GM18526 (cell line): Measurements from ENCODE around the gene TNFSF12.

Experiments used
- POLR2A ChIP-seq: IDR thresholded peaks from 3 replicates; pipeline ENCODE4 v1.6.1; 2011; ENCODE audit not compliant: insufficient read length; ENCODE audit errors: extremely low read depth

TNFSF12 gene

GRCh38 chr17:7573324-7574080, 24.6 kb downstream of the TNFSF12 start:
- peak; percentile 49 for TF ChIP-seq POLR2A

GRCh38 chr17:7574176-7574953, 25.5 kb downstream of the TNFSF12 start:
- no peak for TF ChIP-seq POLR2A

- no peak for TF ChIP-seq POLR2A
Observed at GRCh38 chr17:7575481-7575883, 26.6 kb downstream of the TNFSF12 start.

GRCh38 chr17:7575959-7576358, 27.1 kb downstream of the TNFSF12 start:
- no peak for TF ChIP-seq POLR2A

- peak; percentile 39 for TF ChIP-seq POLR2A
Observed at GRCh38 chr17:7576432-7576937, 27.6 kb downstream of the TNFSF12 start.

GRCh38 chr17:7577327-7578199, 28.7 kb downstream of the TNFSF12 start:
- no peak for TF ChIP-seq POLR2A

DNA sequence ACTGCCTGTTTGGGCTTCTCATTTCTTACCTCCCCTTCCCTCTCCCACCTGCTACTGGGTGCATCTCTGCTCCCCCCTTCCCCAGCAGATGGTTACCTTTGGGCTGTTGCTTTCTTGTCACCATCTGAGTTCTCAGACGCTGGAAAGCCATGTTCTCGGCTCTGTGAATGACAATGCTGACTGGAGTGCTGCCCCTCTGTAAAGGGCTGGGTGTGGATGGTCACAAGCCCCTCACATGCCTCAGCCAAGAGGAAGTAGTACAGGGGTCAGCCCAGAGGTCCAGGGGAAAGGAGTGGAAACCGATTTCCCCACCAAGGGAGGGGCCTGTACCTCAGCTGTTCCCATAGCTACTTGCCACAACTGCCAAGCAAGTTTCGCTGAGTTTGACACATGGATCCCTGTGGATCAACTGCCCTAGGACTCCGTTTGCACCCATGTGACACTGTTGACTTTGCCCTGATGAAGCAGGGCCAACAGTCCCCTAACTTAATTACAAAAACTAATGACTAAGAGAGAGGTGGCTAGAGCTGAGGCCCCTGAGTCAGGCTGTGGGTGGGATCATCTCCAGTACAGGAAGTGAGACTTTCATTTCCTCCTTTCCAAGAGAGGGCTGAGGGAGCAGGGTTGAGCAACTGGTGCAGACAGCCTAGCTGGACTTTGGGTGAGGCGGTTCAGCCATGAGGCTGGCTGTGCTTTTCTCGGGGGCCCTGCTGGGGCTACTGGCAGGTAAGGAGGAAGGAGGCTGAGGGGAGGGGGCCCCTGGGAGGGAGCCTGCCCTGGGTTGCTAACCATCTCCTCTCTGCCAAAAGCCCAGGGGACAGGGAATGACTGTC, 30.4 kb downstream of the TNFSF12 start, which contains the start of gene CD68:
Gene CD68, plus strand, starts transcription at position 638 of the 833 bp plus-strand sequence. Its CDS starts 40 bp downstream, at position 678.
- peak; percentile 65 for TF ChIP-seq POLR2A

- no peak for TF ChIP-seq POLR2A
Observed at GRCh38 chr17:7579834-7580603, 31.2 kb downstream of the TNFSF12 start.

DNA sequence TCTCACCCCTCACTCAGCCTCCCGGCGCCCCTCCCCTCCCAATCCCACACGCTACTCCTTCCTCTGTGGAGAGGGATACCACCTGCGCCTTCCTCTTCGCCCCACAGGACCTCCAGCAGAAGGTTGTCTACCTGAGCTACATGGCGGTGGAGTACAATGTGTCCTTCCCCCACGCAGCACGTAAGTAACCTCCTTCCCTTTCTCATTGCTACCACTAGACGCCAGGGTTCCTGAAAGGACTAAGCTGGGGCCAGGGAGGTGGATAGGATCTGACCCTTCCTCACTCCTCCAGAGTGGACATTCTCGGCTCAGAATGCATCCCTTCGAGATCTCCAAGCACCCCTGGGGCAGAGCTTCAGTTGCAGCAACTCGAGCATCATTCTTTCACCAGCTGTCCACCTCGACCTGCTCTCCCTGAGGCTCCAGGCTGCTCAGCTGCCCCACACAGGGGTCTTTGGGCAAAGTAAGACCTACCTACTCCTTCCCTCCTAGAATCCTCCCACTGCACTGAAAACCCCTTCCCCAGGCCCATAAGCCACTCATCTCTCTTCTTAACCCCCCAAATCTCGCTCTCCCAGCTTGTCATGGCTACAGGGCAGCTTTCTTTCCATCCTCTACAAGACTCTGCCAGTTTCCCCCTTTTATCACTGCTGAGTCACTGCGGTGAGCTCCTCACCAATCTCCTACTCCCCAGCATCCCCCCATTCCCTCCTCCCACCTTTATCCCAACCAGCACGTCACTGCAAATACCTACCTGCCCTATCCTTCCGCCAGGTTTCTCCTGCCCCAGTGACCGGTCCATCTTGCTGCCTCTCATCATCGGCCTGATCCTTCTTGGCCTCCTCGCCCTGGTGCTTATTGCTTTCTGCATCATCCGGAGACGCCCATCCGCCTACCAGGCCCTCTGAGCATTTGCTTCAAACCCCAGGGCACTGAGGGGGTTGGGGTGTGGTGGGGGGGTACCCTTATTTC, 32.0 kb downstream of the TNFSF12 start:
- TF ChIP-seq POLR2A = no peak

DNA sequence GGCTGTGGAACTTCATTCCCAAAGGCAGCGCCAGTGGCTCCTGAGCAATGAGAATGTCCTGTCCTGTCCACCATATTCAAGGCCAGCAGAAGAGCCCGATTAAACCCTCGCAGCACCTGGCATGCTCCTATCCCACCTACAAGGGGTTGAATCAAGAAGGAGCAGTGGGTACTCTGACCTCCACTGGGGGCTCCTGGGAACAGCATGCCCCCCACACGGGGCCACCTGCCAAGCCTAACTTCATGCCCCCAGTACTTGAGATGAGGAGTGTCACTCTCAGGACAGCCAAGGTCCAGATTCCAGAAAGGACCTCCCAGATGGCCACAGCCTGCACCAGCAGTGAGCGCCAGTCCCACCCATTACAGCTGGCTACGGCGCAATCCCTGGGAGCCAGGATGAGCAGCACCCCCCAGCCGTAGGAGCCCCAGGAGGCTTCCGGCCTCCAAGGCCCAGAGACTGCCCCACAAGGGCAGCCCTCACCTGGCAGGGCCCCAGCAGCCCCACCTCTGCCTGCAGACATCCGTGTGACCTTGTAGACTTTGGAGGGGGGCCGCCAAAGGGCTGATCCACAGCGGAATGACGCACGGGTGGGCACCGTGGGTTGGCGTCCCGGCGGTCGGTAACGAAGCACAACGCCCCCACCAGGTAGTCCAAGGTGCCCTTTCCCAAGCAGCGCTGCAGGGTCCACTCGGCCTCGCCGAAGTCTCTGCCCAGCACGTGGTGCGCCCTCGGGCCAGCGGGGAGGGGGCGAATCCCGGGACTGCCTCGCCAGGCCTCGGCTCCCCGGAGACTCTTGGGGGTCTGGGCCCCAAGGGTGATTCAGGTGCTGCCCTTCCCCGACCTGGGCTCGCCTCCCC, 33.8 kb downstream of the TNFSF12 start:
- no peak for TF ChIP-seq POLR2A
